MM.1S (cell line): Measurements from ENCODE around the gene CHD2.

Source experiments
- EZH2 ChIP-seq: fragments of 300-600 bp; sonication (generic); optimal IDR thresholded peaks from 2 replicates; pipeline ENCODE3; 2017; ENCODE audit warnings: low read depth, mild to moderate bottlenecking, antibody characterized with exemption, low read length, mixed read lengths
- EZH2phosphoT487 ChIP-seq: fragments of 300-600 bp; sonication (generic); IDR thresholded peaks from 2 replicates; pipeline ENCODE4 v1.6.1; 2018; ENCODE audit warnings: antibody characterized with exemption, low read length
- TF ChIP-seq, protein P1 (sequence below): fragments of 300-600 bp; sonication (generic); IDR thresholded peaks from 2 replicates; pipeline ENCODE4 v1.5.1; 2016; ENCODE audit warnings: antibody characterized with exemption, low read length, mixed read lengths

DNA sequence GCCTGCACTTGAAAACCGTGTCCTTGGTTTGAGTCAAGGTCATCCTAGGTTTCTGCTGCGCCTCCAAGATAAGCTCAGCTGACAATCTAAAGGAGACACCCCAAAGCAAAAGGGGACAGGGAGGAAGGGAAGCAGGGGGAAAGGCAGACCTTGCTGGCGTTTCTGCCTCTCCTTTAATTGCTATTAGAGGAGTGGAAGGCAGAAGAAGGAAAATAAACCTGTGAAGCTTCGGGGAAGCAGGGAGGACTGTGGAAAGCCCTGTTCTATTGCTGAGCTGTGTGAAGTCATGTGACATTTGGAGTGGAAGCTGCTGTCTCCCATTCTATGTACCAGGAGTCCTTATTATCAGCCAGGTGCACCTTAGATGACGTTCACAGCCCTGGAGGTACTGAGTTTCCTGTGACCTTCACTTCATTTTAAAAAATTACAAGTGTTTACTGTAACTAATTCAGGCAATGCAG, 21.5 kb upstream of the CHD2 start:
- TF ChIP-seq, protein P1, sequence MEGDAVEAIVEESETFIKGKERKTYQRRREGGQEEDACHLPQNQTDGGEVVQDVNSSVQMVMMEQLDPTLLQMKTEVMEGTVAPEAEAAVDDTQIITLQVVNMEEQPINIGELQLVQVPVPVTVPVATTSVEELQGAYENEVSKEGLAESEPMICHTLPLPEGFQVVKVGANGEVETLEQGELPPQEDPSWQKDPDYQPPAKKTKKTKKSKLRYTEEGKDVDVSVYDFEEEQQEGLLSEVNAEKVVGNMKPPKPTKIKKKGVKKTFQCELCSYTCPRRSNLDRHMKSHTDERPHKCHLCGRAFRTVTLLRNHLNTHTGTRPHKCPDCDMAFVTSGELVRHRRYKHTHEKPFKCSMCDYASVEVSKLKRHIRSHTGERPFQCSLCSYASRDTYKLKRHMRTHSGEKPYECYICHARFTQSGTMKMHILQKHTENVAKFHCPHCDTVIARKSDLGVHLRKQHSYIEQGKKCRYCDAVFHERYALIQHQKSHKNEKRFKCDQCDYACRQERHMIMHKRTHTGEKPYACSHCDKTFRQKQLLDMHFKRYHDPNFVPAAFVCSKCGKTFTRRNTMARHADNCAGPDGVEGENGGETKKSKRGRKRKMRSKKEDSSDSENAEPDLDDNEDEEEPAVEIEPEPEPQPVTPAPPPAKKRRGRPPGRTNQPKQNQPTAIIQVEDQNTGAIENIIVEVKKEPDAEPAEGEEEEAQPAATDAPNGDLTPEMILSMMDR, result no peak
- no peak for TF ChIP-seq EZH2
- no peak for TF ChIP-seq EZH2phosphoT487
